HEK293 (cell line): ENCODE results near the gene CCDC12.
"Not testable (repeated sequence)": the region's sequence is repeated elsewhere in the genome, so short reads cannot be mapped to it uniquely, and the experiment has no call there.

Source experiments
- CTCF ChIA-PET: fragments of 350-600 bp; formaldehyde crosslinking; extraction: SDS; loops from one replicate; lab custom pipeline; 2021; ENCODE audit warnings: antibody characterized with exemption; lab: Yijun Ruan, JAX
- POLR2A ChIA-PET: fragments of 300-600 bp; formaldehyde crosslinking; extraction: SDS; loops from one replicate; lab custom pipeline; 2020; ENCODE audit warnings: antibody characterized with exemption, inconsistent platforms; lab: Yijun Ruan, JAX
- H3K27ac ChIP-seq: fragments of 200-500 bp; sonication (Bioruptor generic); 2 replicates; pipeline ENCODE4 v1.5.1; 2014; ENCODE audit warnings: low read depth, low read length, control low read depth, inconsistent platforms; ENCODE audit errors: extremely low read depth
- H3K36me3 ChIP-seq, 2 experiments: fragments of 200-500 bp in 1 of 2; sonication (Bioruptor generic) in 1 of 2; 1 replicate in 1 of 2; 2 replicates in 1 of 2; pipeline ENCODE4 v1.5.1; 2014 to 2017; ENCODE audit warnings: inconsistent platforms in 2 of 2, low read length in 2 of 2; ENCODE audit not compliant: control insufficient read depth in 2 of 2, insufficient read depth in 1 of 2
- H3K4me1 ChIP-seq: fragments of 200-500 bp; sonication (Bioruptor generic); 2 replicates; pipeline ENCODE4 v1.5.1; 2014; ENCODE audit warnings: mild to moderate bottlenecking, low read length, inconsistent platforms; ENCODE audit not compliant: control insufficient read depth, insufficient read depth
- H3K4me3 ChIP-seq: 2 replicates; pipeline ENCODE4 v1.5.1; 2011; ENCODE audit warnings: low read depth, mild to moderate bottlenecking, control low read depth, low read length, moderate library complexity
- H3K9me3 ChIP-seq: fragments of 200-500 bp; sonication (Bioruptor generic); 2 replicates; pipeline ENCODE4 v1.5.1; 2014; ENCODE audit warnings: low read depth, low read length, inconsistent platforms; ENCODE audit not compliant: control insufficient read depth, insufficient read depth
- KLF1 ChIP-seq: fragments of 450-650 bp; formaldehyde crosslinking; IDR thresholded peaks from 2 replicates; pipeline ENCODE4 v1.5.1; 2016; ENCODE audit warnings: missing biosample characterization, missing genetic modification characterization
- SCRT2 ChIP-seq: fragments of 450-650 bp; formaldehyde crosslinking; IDR thresholded peaks from 2 replicates; pipeline ENCODE4 v1.5.1; 2016; ENCODE audit warnings: missing biosample characterization, missing genetic modification characterization
- SP7 ChIP-seq: fragments of 450-650 bp; formaldehyde crosslinking; IDR thresholded peaks from 2 replicates; pipeline ENCODE4 v1.5.1; 2016; ENCODE audit warnings: missing biosample characterization, missing genetic modification characterization
- YY2 ChIP-seq: fragments of 450-650 bp; formaldehyde crosslinking; IDR thresholded peaks from 2 replicates; pipeline ENCODE4 v1.5.1; 2016; ENCODE audit warnings: missing biosample characterization, missing genetic modification characterization
- ZNF10 ChIP-seq: fragments of 450-650 bp; formaldehyde crosslinking; IDR thresholded peaks from 2 replicates; pipeline ENCODE4 v1.5.1; 2017; ENCODE audit warnings: missing biosample characterization, missing genetic modification characterization
- ZNF169 ChIP-seq: fragments of 450-650 bp; formaldehyde crosslinking; IDR thresholded peaks from 2 replicates; pipeline ENCODE4 v1.5.1; 2016; ENCODE audit warnings: missing biosample characterization, missing genetic modification characterization
- ZNF2 ChIP-seq: fragments of 450-650 bp; formaldehyde crosslinking; IDR thresholded peaks from 2 replicates; pipeline ENCODE4 v1.5.1; 2016; ENCODE audit warnings: missing biosample characterization, missing genetic modification characterization
- ZNF274 ChIP-seq, 2 experiments: fragments of 200-500 bp in 1 of 2; fragments of 450-650 bp in 1 of 2; sonication (Bioruptor generic) in 1 of 2; formaldehyde crosslinking in 1 of 2; IDR thresholded peaks; 2 replicates each; pipeline versions ENCODE4 v1.5.1 to v1.6.1; 2014 to 2016; ENCODE audit warnings: borderline replicate concordance in 1 of 2, inconsistent platforms in 1 of 2, low read length in 1 of 2, missing biosample characterization in 1 of 2, missing genetic modification characterization in 1 of 2
- ZNF658 ChIP-seq: fragments of 450-650 bp; formaldehyde crosslinking; IDR thresholded peaks from 2 replicates; pipeline ENCODE4; 2016; ENCODE audit warnings: missing biosample characterization, missing genetic modification characterization
- ZNF670 ChIP-seq: fragments of 450-650 bp; formaldehyde crosslinking; IDR thresholded peaks from 2 replicates; pipeline ENCODE4 v1.5.1; 2016; ENCODE audit warnings: missing biosample characterization, missing genetic modification characterization, low read depth
- TF ChIP-seq, protein P1 (sequence below): fragments of 450-650 bp; formaldehyde crosslinking; IDR thresholded peaks from 2 replicates; pipeline ENCODE4 v1.5.1; 2016; ENCODE audit warnings: missing biosample characterization, missing genetic modification characterization
- TF ChIP-seq, protein P2 (sequence below): fragments of 450-650 bp; formaldehyde crosslinking; IDR thresholded peaks from 2 replicates; pipeline ENCODE4 v1.5.1; 2016; ENCODE audit warnings: missing biosample characterization, missing genetic modification characterization
- TF ChIP-seq, protein P3 (sequence below): fragments of 450-650 bp; IDR thresholded peaks from 2 replicates; pipeline ENCODE4 v1.5.1; 2018; ENCODE audit warnings: missing biosample characterization, missing genetic modification characterization
- TF ChIP-seq, protein P4 (sequence below): fragments of 450-650 bp; formaldehyde crosslinking; IDR thresholded peaks from 2 replicates; pipeline ENCODE4 v1.5.1; 2016; ENCODE audit warnings: missing biosample characterization, missing genetic modification characterization
- TF ChIP-seq, protein P5 (sequence below): fragments of 450-650 bp; formaldehyde crosslinking; conservative IDR thresholded peaks from 2 replicates; pipeline ENCODE4 v1.5.1; 2016; ENCODE audit warnings: low read depth, missing biosample characterization, missing genetic modification characterization

Gene CCDC12

DNA sequence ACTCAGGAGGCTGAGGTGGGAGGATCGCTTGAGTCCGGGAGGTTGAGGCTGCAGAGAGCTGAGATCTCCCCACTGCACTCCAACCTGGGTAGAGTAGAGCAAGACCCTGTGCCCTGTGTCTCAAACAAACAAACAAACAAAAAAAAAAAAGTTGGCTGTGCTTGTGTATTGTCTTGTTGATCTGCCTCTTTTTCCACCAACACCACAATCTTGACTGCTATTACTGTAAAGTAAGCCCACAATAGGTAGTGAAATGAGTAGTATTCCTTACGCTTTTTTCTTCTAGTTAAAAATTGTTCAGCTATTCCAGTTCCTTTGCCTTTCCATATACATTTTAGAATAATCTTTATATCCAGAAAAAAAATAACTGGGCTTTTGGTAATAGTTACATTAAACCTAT, 63.6 kb downstream of the CCDC12 start:
- CTCF ChIA-PET, result interaction anchor here (0.6 to 2.2 kb wide), 13 partner anchors 11 to 425 kb away, joined by 3 to 10 read pairs (median 4); no protein-coding TSS in a partner anchor
- peaks cover 5% of the 10 kb centered on the region; the same call in 1 of the 2 replicates for H3K4me1 ChIP-seq
- POLR2A ChIA-PET, result interaction anchor here (0.9 to 1.8 kb wide), 3 partner anchors 9 to 66 kb away, joined by 3 to 7 read pairs (median 4); partner anchors contain the start of gene NBEAL2
- no peak overlapping the region for H3K4me3 ChIP-seq
- H3K9me3 ChIP-seq, result no peaks in the 10 kb centered on the region
- H3K36me3 ChIP-seq, result peaks cover 0 to 14% of the 10 kb centered on the region in 2 experiments; a peak in 1 of 3 replicates
- no peak overlapping the region for H3K27ac ChIP-seq
- TF ChIP-seq, protein P1, sequence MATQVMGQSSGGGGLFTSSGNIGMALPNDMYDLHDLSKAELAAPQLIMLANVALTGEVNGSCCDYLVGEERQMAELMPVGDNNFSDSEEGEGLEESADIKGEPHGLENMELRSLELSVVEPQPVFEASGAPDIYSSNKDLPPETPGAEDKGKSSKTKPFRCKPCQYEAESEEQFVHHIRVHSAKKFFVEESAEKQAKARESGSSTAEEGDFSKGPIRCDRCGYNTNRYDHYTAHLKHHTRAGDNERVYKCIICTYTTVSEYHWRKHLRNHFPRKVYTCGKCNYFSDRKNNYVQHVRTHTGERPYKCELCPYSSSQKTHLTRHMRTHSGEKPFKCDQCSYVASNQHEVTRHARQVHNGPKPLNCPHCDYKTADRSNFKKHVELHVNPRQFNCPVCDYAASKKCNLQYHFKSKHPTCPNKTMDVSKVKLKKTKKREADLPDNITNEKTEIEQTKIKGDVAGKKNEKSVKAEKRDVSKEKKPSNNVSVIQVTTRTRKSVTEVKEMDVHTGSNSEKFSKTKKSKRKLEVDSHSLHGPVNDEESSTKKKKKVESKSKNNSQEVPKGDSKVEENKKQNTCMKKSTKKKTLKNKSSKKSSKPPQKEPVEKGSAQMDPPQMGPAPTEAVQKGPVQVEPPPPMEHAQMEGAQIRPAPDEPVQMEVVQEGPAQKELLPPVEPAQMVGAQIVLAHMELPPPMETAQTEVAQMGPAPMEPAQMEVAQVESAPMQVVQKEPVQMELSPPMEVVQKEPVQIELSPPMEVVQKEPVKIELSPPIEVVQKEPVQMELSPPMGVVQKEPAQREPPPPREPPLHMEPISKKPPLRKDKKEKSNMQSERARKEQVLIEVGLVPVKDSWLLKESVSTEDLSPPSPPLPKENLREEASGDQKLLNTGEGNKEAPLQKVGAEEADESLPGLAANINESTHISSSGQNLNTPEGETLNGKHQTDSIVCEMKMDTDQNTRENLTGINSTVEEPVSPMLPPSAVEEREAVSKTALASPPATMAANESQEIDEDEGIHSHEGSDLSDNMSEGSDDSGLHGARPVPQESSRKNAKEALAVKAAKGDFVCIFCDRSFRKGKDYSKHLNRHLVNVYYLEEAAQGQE (tag by site-specific recombination), result no peak
- no peak for TF ChIP-seq YY2 (tag by site-specific recombination)

DNA sequence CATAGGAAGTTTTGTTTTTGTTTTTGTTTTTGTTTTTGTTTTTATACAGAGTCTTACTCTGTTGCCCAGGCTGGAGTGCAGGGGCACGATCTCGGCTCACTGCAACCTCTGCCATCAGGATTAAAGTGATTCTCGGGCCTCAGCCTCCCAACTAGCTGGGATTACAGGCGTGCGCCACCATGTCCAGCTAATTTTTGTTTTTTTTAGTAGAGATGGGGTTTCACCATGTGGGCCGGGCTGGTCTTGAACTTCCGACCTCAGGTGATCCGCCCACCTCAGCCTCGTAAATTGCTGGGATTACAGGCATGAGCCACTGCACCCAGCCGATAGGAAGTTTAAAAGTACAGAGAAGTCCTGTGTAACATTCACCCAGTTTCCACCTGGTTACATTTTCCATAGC, 65.6 kb downstream of the CCDC12 start:
- H3K9me3 ChIP-seq, POLR2A ChIA-PET, H3K36me3 ChIP-seq, H3K4me1 ChIP-seq, H3K27ac ChIP-seq, H3K4me3 ChIP-seq: not testable (repeated sequence)
- CTCF ChIA-PET, result interaction anchor here (0.6 kb wide), 1 partner anchor 11 kb away, joined by 3 read pairs; no protein-coding TSS in a partner anchor

DNA sequence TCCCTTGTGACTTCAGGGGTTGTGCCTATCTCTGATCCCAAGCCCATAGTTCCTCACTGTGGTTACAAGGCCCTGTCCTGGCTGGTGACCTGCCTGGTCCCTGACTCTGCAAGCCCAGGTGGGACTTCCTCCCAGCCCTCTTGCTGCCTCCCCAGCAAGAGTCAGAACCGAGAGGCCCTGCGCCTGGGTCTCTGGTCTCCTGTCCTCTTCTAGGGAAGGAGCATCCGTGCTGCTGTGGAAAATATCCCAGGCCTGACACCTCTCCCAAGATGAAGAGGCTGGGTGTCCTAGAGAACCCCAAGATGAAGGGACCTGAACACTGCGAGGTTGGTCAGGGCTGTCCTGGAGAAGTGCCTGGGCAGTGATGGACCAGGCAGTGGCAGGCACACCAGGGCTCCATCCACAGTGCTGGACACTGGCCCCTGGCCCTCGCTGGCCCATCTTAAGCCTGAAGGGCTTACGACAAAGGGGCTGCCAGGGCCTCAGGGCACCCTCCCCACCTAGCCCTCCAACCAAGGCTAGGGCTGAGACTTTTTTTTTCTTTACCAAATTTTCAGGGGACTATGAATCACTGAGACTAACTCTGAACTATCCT, 66.3 kb downstream of the CCDC12 start:
- H3K27ac ChIP-seq, result no peak overlapping the region
- no peaks in the 10 kb centered on the region for H3K9me3 ChIP-seq
- CTCF ChIA-PET, result interaction anchor here (0.6 to 1.6 kb wide), 13 partner anchors 10 to 247 kb away, joined by 3 to 12 read pairs (median 4); no protein-coding TSS in a partner anchor
- H3K4me1 ChIP-seq, result peaks cover 5% of the 10 kb centered on the region; the same call in 1 of the 2 replicates
- no peak overlapping the region for H3K4me3 ChIP-seq
- no peaks in the 10 kb centered on the region for H3K36me3 ChIP-seq
- POLR2A ChIA-PET, result interaction anchor here (1.2 kb wide), 1 partner anchor 64 kb away, joined by 7 read pairs; no protein-coding TSS in a partner anchor
- no peak for TF ChIP-seq ZNF10 (tag by site-specific recombination)
- no peak for TF ChIP-seq ZNF658 (tag by site-specific recombination)
- TF ChIP-seq, protein P2, sequence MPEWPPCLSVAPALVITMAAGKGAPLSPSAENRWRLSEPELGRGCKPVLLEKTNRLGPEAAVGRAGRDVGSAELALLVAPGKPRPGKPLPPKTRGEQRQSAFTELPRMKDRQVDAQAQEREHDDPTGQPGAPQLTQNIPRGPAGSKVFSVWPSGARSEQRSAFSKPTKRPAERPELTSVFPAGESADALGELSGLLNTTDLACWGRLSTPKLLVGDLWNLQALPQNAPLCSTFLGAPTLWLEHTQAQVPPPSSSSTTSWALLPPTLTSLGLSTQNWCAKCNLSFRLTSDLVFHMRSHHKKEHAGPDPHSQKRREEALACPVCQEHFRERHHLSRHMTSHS (tag by site-specific recombination), result no peak
- TF ChIP-seq ZNF169, result no peak
- no peak for TF ChIP-seq KLF1 (tag by site-specific recombination)
- no peak for TF ChIP-seq SCRT2 (tag by site-specific recombination)
- TF ChIP-seq, protein P3, sequence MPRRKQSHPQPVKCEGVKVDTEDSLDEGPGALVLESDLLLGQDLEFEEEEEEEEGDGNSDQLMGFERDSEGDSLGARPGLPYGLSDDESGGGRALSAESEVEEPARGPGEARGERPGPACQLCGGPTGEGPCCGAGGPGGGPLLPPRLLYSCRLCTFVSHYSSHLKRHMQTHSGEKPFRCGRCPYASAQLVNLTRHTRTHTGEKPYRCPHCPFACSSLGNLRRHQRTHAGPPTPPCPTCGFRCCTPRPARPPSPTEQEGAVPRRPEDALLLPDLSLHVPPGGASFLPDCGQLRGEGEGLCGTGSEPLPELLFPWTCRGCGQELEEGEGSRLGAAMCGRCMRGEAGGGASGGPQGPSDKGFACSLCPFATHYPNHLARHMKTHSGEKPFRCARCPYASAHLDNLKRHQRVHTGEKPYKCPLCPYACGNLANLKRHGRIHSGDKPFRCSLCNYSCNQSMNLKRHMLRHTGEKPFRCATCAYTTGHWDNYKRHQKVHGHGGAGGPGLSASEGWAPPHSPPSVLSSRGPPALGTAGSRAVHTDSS (tag by site-specific recombination), result no peak
- TF ChIP-seq, protein P4, sequence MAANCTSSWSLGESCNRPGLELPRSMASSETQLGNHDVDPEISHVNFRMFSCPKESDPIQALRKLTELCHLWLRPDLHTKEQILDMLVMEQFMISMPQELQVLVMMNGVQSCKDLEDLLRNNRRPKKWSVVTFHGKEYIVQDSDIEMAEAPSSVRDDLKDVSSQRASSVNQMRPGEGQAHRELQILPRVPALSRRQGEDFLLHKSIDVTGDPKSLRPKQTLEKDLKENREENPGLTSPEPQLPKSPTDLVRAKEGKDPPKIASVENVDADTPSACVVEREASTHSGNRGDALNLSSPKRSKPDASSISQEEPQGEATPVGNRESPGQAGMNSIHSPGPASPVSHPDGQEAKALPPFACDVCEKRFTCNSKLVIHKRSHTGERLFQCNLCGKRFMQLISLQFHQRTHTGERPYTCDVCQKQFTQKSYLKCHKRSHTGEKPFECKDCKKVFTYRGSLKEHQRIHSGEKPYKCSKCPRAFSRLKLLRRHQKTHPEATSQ, result no peak
- no peak for TF ChIP-seq ZNF274 (IDR thresholded peaks at IDR 0.05; ENCODE audit: low read length)
- TF ChIP-seq ZNF274 (tag by site-specific recombination; IDR thresholded peaks at IDR 0.05; ENCODE audit: borderline replicate concordance), result no peak
- no peak for TF ChIP-seq ZNF2 (tag by site-specific recombination)
- no peak for TF ChIP-seq ZNF670
- TF ChIP-seq SP7 (tag by site-specific recombination), result no peak
- TF ChIP-seq, protein P5, sequence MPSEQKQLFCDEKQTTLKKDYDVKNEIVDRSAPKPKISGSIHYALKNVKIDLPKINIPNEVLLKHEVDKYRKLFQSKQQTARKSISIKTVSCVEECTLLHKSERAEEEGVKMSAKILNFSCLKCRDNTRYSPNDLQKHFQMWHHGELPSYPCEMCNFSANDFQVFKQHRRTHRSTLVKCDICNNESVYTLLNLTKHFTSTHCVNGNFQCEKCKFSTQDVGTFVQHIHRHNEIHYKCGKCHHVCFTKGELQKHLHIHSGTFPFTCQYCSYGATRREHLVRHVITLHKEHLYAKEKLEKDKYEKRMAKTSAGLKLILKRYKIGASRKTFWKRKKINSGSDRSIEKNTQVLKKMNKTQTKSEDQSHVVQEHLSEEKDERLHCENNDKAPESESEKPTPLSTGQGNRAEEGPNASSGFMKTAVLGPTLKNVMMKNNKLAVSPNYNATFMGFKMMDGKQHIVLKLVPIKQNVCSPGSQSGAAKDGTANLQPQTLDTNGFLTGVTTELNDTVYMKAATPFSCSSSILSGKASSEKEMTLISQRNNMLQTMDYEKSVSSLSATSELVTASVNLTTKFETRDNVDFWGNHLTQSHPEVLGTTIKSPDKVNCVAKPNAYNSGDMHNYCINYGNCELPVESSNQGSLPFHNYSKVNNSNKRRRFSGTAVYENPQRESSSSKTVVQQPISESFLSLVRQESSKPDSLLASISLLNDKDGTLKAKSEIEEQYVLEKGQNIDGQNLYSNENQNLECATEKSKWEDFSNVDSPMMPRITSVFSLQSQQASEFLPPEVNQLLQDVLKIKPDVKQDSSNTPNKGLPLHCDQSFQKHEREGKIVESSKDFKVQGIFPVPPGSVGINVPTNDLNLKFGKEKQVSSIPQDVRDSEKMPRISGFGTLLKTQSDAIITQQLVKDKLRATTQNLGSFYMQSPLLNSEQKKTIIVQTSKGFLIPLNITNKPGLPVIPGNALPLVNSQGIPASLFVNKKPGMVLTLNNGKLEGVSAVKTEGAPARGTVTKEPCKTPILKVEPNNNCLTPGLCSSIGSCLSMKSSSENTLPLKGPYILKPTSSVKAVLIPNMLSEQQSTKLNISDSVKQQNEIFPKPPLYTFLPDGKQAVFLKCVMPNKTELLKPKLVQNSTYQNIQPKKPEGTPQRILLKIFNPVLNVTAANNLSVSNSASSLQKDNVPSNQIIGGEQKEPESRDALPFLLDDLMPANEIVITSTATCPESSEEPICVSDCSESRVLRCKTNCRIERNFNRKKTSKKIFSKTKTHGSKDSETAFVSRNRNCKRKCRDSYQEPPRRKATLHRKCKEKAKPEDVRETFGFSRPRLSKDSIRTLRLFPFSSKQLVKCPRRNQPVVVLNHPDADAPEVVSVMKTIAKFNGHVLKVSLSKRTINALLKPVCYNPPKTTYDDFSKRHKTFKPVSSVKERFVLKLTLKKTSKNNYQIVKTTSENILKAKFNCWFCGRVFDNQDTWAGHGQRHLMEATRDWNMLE (tag by site-specific recombination), result no peak
